ENCODE data around the gene TRIM17. TPM values are rescaled to one million over a fixed set of nuclear protein-coding genes. Genes with fewer than 3 reads are reported as not detected.

TRIM17 gene
- total RNA-seq, 1 experiment from 2014 or later, result not detected

DNA sequence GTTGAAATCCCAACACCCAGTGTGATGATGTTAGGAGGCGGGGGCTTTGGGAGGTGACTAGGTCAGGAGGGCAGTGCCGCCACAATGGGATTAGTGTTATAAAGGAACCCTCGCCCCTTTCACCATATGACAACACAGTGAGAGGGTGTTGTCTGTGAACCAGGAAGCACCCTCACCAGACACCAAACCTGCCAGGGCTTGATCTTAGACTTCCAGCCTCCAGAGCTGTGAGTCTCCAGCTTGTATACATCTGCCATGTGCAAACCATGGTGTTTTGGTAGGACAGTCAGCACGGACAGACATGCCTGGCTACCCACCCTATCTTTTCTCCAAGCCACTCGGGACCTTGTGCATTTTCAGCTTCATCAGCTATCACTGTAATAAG lies 14.0 kb downstream of the TRIM17 start:
- intact Hi-C loops (cut with micrococcal nuclease), result no loop called here
- ATAC-seq, result no peak
- ChIA-PET CTCF (interaction anchor here (1.3 kb wide), 1 partner anchor 9 kb away, joined by 3 read pairs; no protein-coding TSS in a partner anchor), POLR2A (interaction anchor here (0.7 to 1.6 kb wide), 2 partner anchors 10 to 55 kb away, joined by 3 read pairs; a partner anchor contains a TSS), RAD21 (ENCODE audit: low non-redundant PET in 1 of 2, low total read pairs in 2 of 2, uncharacterized antibody in 2 of 2, unreplicated experiment in 2 of 2) (no interaction called here)
- no peak overlapping the region for H3K4me2 ChIP-seq (ENCODE audit: low read length)
- no TSS peak for BruUV-seq (replicated peaks)
- no peak for DNase-seq (ENCODE audit: low read depth, low spot score)
- no peaks in the 10 kb centered on the region for H3K9me3 ChIP-seq (ENCODE audit: control insufficient read depth in 1 of 2, insufficient read depth in 1 of 2, low read depth in 1 of 2, low read length in 2 of 2)
- no peak overlapping the region for H3K4me3 ChIP-seq (replicated peaks in 1 of 2; ENCODE audit: low read depth in 1 of 2, low read length in 2 of 2)
- H3K27ac ChIP-seq (ENCODE audit: low read depth, low read length), result no peak overlapping the region
- H3K27me3 ChIP-seq (ENCODE audit: insufficient read depth, low read length), result no peaks in the 10 kb centered on the region
- no peaks in the 10 kb centered on the region for H3K9me2 ChIP-seq (ENCODE audit: insufficient read depth)
- H3K4me1 ChIP-seq (ENCODE audit: control insufficient read depth in 1 of 2, insufficient read depth in 2 of 2, low read length in 2 of 2), result peaks cover 5 to 16% of the 10 kb centered on the region in 2 experiments; a peak in 3 of 4 replicates
- H3K79me2 ChIP-seq (ENCODE audit: insufficient read depth, low read length), result peaks cover 71% of the 10 kb centered on the region
- no peak overlapping the region for H3K9ac ChIP-seq (ENCODE audit: low read length)
- no peaks in the 10 kb centered on the region for H4K20me1 ChIP-seq (ENCODE audit: insufficient read depth)
- peaks cover 19 to 35% of the 10 kb centered on the region in 2 experiments; a peak in 3 of 4 replicates for H3K36me3 ChIP-seq (ENCODE audit: control insufficient read depth in 1 of 2, insufficient read depth in 2 of 2, low read length in 2 of 2)
- no peak overlapping the region for H2AFZ ChIP-seq (ENCODE audit: low read depth, low read length, poor library complexity, severe bottlenecking)
- TF ChIP-seq POLR2AphosphoS5 (IDR thresholded peaks at IDR 0.05; ENCODE audit: low read depth, low read length) (no peak), YY1 (IDR thresholded peaks at IDR 0.05; ENCODE audit: extremely low read depth, insufficient replicate concordance, low read depth, low read length) (no peak), CEBPB (IDR thresholded peaks at IDR 0.05; ENCODE audit: low read depth) (no peak), EZH2phosphoT487 (IDR thresholded peaks at IDR 0.05; ENCODE audit: borderline replicate concordance) (no peak), SRF (IDR thresholded peaks at IDR 0.05; ENCODE audit: low read depth) (no peak), FOSL1 (IDR thresholded peaks at IDR 0.05; ENCODE audit: low read depth) (no peak), EGR1 (IDR thresholded peaks at IDR 0.05; ENCODE audit: low read depth) (no peak), SP1 (IDR thresholded peaks at IDR 0.05; ENCODE audit: low read depth) (no peak), JUND (IDR thresholded peaks at IDR 0.05) (no peak), ZBTB33 (IDR thresholded peaks at IDR 0.05; ENCODE audit: extremely low read depth, insufficient replicate concordance, low read length) (no peak), EZH2 (IDR thresholded peaks at IDR 0.05) (no peak), ELF1 (IDR thresholded peaks at IDR 0.05; ENCODE audit: borderline replicate concordance, low read depth) (no peak), ZFX (IDR thresholded peaks at IDR 0.05) (no peak), POLR2A (IDR thresholded peaks at IDR 0.05; ENCODE audit: borderline replicate concordance, extremely low read depth, insufficient read depth, insufficient read length) (no peak), TCF7L2 (IDR thresholded peaks at IDR 0.05; ENCODE audit: borderline replicate concordance, extremely low read depth, insufficient read depth, insufficient read length) (no peak), ATF3 (IDR thresholded peaks at IDR 0.05) (no peak), ZNF274 (IDR thresholded peaks at IDR 0.05; ENCODE audit: low read depth, low read length) (no peak)
- TF ChIP-seq, protein P1, sequence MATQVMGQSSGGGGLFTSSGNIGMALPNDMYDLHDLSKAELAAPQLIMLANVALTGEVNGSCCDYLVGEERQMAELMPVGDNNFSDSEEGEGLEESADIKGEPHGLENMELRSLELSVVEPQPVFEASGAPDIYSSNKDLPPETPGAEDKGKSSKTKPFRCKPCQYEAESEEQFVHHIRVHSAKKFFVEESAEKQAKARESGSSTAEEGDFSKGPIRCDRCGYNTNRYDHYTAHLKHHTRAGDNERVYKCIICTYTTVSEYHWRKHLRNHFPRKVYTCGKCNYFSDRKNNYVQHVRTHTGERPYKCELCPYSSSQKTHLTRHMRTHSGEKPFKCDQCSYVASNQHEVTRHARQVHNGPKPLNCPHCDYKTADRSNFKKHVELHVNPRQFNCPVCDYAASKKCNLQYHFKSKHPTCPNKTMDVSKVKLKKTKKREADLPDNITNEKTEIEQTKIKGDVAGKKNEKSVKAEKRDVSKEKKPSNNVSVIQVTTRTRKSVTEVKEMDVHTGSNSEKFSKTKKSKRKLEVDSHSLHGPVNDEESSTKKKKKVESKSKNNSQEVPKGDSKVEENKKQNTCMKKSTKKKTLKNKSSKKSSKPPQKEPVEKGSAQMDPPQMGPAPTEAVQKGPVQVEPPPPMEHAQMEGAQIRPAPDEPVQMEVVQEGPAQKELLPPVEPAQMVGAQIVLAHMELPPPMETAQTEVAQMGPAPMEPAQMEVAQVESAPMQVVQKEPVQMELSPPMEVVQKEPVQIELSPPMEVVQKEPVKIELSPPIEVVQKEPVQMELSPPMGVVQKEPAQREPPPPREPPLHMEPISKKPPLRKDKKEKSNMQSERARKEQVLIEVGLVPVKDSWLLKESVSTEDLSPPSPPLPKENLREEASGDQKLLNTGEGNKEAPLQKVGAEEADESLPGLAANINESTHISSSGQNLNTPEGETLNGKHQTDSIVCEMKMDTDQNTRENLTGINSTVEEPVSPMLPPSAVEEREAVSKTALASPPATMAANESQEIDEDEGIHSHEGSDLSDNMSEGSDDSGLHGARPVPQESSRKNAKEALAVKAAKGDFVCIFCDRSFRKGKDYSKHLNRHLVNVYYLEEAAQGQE (IDR thresholded peaks at IDR 0.05; ENCODE audit: low read depth), result no peak
- TF ChIP-seq, protein P2, sequence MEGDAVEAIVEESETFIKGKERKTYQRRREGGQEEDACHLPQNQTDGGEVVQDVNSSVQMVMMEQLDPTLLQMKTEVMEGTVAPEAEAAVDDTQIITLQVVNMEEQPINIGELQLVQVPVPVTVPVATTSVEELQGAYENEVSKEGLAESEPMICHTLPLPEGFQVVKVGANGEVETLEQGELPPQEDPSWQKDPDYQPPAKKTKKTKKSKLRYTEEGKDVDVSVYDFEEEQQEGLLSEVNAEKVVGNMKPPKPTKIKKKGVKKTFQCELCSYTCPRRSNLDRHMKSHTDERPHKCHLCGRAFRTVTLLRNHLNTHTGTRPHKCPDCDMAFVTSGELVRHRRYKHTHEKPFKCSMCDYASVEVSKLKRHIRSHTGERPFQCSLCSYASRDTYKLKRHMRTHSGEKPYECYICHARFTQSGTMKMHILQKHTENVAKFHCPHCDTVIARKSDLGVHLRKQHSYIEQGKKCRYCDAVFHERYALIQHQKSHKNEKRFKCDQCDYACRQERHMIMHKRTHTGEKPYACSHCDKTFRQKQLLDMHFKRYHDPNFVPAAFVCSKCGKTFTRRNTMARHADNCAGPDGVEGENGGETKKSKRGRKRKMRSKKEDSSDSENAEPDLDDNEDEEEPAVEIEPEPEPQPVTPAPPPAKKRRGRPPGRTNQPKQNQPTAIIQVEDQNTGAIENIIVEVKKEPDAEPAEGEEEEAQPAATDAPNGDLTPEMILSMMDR (IDR thresholded peaks at IDR 0.05 in 2 of 3, conservative IDR thresholded peaks at IDR 0.05 in 1 of 3; ENCODE audit: borderline replicate concordance in 1 of 3, insufficient read depth in 1 of 3, low read depth in 2 of 3, low read length in 2 of 3), result no peak
- TF ChIP-seq, protein P3, sequence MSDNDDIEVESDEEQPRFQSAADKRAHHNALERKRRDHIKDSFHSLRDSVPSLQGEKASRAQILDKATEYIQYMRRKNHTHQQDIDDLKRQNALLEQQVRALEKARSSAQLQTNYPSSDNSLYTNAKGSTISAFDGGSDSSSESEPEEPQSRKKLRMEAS (IDR thresholded peaks at IDR 0.05), result no peak

Measured in HCT116 (cell line).